Gastrocnemius medialis (tissue), 4 donors: Measurements from ENCODE around the gene EXOSC1. TPM values are rescaled to one million over a fixed set of nuclear protein-coding genes. Genes with fewer than 3 reads are reported as not detected.

Source experiments
- ATAC-seq, 2 donors: fragments of 150-250 bp; one replicate each; pipeline ENCODE4 v1.9.1; 2016
- DNase-seq, 2 donors: peaks; one replicate each; pipeline ENCODE4 v3.0.0-alpha.2; 2019
- H3K27ac ChIP-seq, 4 donors: fragments of 200-600 bp; sonication (generic); 1 replicate in 1 of 4; 2 replicates in 3 of 4; pipeline ENCODE4 v1.5.1; 2016 to 2018; ENCODE audit warnings: mild to moderate bottlenecking in 2 of 4, moderate library complexity in 1 of 4
- H3K27me3 ChIP-seq, 3 donors: fragments of 200-600 bp; sonication (generic) in 2 of 3; 1 replicate in 1 of 3; 2 replicates in 2 of 3; pipeline versions ENCODE4 v1.5.1 to v1.6.0; 2016 to 2019; ENCODE audit warnings: mild to moderate bottlenecking in 1 of 3, moderate library complexity in 1 of 3
- H3K36me3 ChIP-seq, 2 donors: fragments of 200-600 bp; sonication (generic) in 1 of 2; one replicate each; pipeline ENCODE4 v1.5.1; 2017 to 2018
- H3K4me1 ChIP-seq, 2 donors: fragments of 200-600 bp; sonication (generic) in 1 of 2; one replicate each; pipeline ENCODE4 v1.5.1; 2016 to 2017; ENCODE audit warnings: mild to moderate bottlenecking in 2 of 2
- H3K4me3 ChIP-seq, 4 donors: fragments of 200-600 bp; sonication (generic) in 3 of 4; 1 replicate in 1 of 4; 2 replicates in 3 of 4; pipeline ENCODE4 v1.5.1; 2016 to 2019; ENCODE audit warnings: mild to moderate bottlenecking in 2 of 4
- H3K9me3 ChIP-seq, 3 donors: fragments of 200-600 bp; sonication (generic) in 2 of 3; 1 replicate in 1 of 3; 2 replicates in 2 of 3; pipeline ENCODE4 v1.5.1; 2016 to 2019
- POLR2A ChIP-seq, 2 donors: fragments of 450-650 bp; IDR thresholded peaks; one replicate each; pipeline ENCODE4 v1.6.1; 2017; ENCODE audit warnings: antibody characterized with exemption in 2 of 2, mild to moderate bottlenecking in 2 of 2, moderate library complexity in 2 of 2
- in situ Hi-C, 4 donors: fragments of 200-750 bp; cut with MboI; loops; one replicate each; pipeline versions ENCODE4 v1.15.0 to v1.8.0; 2017; ENCODE audit warnings: low sequenced_read_pairs in 4 of 4
- intact Hi-C: fragments of 100-400 bp; cut with DNase I; formaldehyde crosslinking; loops from one replicate; pipeline ENCODE4 v1.15.1; 2023; ENCODE audit warnings: low total_unique reads
- total RNA-seq, 4 donors: library from RNA; depleted of rRNA; stranded (reverse); fragments of >200 nt; gene quantifications; one replicate each; pipeline versions ENCODE4 v1.1.0 to v1.2.3, GENCODE V29; 2016
- TF ChIP-seq, protein P1 (sequence below), 5 experiments: fragments of 450-650 bp in 3 of 5; fragments of 200-600 bp in 2 of 5; sonication (generic) in 2 of 5; IDR thresholded peaks in 4 of 5; conservative IDR thresholded peaks in 1 of 5; 1 replicate in 4 of 5; 2 replicates in 1 of 5; pipeline ENCODE4 v1.5.1; 2016 to 2019; ENCODE audit warnings: antibody characterized with exemption in 5 of 5, mild to moderate bottlenecking in 3 of 5, moderate library complexity in 3 of 5

The EXOSC1 gene
- total RNA-seq, 4 donors from 2014 or later, result 18.6 to 34.5 (median 26.8) TPM

DNA sequence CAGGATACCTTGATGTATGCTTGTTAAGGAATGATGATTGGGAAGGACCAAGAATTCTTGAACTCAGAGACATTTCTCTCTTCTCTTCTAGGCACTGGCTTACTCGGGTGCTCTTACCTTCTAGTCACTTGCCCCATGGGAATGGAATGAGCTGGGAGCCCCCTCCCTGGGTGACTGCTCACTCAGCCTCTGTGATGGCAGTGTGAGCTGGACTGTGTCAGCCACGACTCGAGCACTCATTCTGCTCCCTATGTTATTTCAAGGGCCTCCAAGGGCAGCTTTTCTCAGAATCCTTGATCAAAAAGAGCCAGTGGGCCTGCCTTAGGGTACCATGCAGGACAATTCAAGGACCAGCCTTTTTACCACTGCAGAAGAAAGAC is 10.9 kb upstream of the EXOSC1 start:
- DNase-seq (no peak), ATAC-seq (no peak)
- Histone ChIP-seq H3K27ac (no peak overlapping the region), H3K4me1 (no peaks in the 10 kb centered on the region), H3K36me3 (peaks cover 0 to 79% of the 10 kb centered on the region in 2 donors), H3K27me3 (no peaks in the 10 kb centered on the region), H3K4me3 (no peak overlapping the region), H3K9me3 (no peaks in the 10 kb centered on the region)
- TF ChIP-seq POLR2A (IDR thresholded peaks at IDR 0.05), result no peak
- TF ChIP-seq, protein P1, sequence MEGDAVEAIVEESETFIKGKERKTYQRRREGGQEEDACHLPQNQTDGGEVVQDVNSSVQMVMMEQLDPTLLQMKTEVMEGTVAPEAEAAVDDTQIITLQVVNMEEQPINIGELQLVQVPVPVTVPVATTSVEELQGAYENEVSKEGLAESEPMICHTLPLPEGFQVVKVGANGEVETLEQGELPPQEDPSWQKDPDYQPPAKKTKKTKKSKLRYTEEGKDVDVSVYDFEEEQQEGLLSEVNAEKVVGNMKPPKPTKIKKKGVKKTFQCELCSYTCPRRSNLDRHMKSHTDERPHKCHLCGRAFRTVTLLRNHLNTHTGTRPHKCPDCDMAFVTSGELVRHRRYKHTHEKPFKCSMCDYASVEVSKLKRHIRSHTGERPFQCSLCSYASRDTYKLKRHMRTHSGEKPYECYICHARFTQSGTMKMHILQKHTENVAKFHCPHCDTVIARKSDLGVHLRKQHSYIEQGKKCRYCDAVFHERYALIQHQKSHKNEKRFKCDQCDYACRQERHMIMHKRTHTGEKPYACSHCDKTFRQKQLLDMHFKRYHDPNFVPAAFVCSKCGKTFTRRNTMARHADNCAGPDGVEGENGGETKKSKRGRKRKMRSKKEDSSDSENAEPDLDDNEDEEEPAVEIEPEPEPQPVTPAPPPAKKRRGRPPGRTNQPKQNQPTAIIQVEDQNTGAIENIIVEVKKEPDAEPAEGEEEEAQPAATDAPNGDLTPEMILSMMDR (IDR thresholded peaks at IDR 0.05 in 4 of 5, conservative IDR thresholded peaks at IDR 0.05 in 1 of 5), result no peak
- intact Hi-C loops, result no loop called here
- in situ Hi-C loops, result loop anchor here in 1 of 4 donors (10.0 kb wide), 1 partner anchor 98 kb away; no protein-coding TSS in a partner anchor

GRCh38 chr10:97456034-97456685 is 10.4 kb upstream of the EXOSC1 start:
- ATAC-seq (no peak), DNase-seq (no peak)
- Histone ChIP-seq H3K9me3 (no peaks in the 10 kb centered on the region), H3K27ac (no peak overlapping the region), H3K27me3 (no peaks in the 10 kb centered on the region), H3K4me3 (no peak overlapping the region), H3K36me3 (peaks cover 0 to 74% of the 10 kb centered on the region in 2 donors), H3K4me1 (peaks cover 0 to 3% of the 10 kb centered on the region in 2 donors)
- TF ChIP-seq POLR2A (IDR thresholded peaks at IDR 0.05), result no peak
- TF ChIP-seq, protein P1 (IDR thresholded peaks at IDR 0.05 in 4 of 5, conservative IDR thresholded peaks at IDR 0.05 in 1 of 5), result no peak
- intact Hi-C loops, result no loop called here
- in situ Hi-C loops, result loop anchor here in 1 of 4 donors (10.0 kb wide), 1 partner anchor 99 kb away; no protein-coding TSS in a partner anchor

DNA sequence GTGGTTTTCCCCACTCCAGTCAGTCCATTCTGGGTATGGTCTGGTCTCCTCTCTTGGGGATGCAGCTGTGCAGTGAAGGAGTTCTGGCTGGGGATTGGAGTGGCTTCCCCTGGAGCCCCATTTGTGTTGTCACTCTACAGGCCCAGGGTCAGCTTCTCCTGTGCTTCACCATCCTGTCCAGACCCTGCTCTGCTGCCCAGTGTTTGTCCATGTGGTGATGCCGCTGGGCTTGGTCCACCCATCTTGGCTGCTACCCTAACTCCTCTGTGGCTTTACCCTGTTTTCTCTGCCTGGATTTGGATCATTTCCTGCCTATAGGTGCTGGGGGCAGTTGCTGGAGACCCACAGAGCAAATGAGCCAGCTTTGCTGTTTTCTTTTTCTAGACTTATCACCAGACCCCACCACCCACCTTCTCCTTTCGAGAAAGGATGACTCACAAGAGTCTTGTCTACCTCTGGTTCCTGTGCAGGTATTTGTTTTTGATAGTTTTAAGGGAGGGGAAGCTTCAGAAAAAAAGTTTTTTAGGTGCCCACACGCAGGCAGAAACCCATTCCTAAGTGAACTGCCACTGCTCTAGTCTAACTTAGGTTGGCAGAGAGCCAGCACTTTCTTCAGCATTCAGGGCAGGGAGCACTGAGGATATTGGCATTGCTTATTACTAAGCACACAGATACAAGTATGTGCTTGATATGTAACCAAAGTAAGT is 8.7 kb upstream of the EXOSC1 start:
- Histone ChIP-seq H3K36me3 (peaks cover 0 to 57% of the 10 kb centered on the region in 2 donors), H3K9me3 (no peaks in the 10 kb centered on the region), H3K27ac (peak overlapping the region in 1 of 4 donors; percentile 2), H3K4me1 (peaks cover 7 to 13% of the 10 kb centered on the region in 2 donors), H3K27me3 (no peaks in the 10 kb centered on the region), H3K4me3 (no peak overlapping the region)
- DNase-seq, result no peak
- intact Hi-C loops, result no loop called here
- TF ChIP-seq, protein P1 (IDR thresholded peaks at IDR 0.05 in 4 of 5, conservative IDR thresholded peaks at IDR 0.05 in 1 of 5), result no peak
- in situ Hi-C loops, result loop anchor here in 1 of 4 donors (10.0 kb wide), 1 partner anchor 100 kb away; no protein-coding TSS in a partner anchor
- no peak for ATAC-seq

- DNase-seq, result no peak
Measured at GRCh38 chr10:97452352-97452751, 6.5 kb upstream of the EXOSC1 start.

More at GRCh38 chr10:97452352-97452751, 6.5 kb upstream of the EXOSC1 start:
- in situ Hi-C loops (loop anchor here in 1 of 4 donors (10.0 kb wide), 1 partner anchor 102 kb away; no protein-coding TSS in a partner anchor), intact Hi-C loops (no loop called here)
- no peaks in the 10 kb centered on the region for H3K9me3 ChIP-seq
- peak overlapping the region in 1 of 4 donors; percentile 4 for H3K27ac ChIP-seq
- TF ChIP-seq, protein P1 (IDR thresholded peaks at IDR 0.05 in 4 of 5, conservative IDR thresholded peaks at IDR 0.05 in 1 of 5), result no peak
- no peak overlapping the region for H3K4me3 ChIP-seq
- ATAC-seq, result no peak
- peaks cover 7 to 25% of the 10 kb centered on the region in 2 donors for H3K4me1 ChIP-seq
- peaks cover 0 to 38% of the 10 kb centered on the region in 2 donors for H3K36me3 ChIP-seq
- no peaks in the 10 kb centered on the region for H3K27me3 ChIP-seq
